Breast epithelium (tissue), 3 donors: ENCODE data around the gene TTLL13.

Experiments used
- POLR2A ChIP-seq: fragments of 450-650 bp; IDR thresholded peaks from one replicate; pipeline ENCODE4 v1.6.1; 2016; ENCODE audit warnings: antibody characterized with exemption, mild to moderate bottlenecking, moderate library complexity
- TF ChIP-seq, protein P1 (sequence below), 3 donors: fragments of 450-650 bp; IDR thresholded peaks; one replicate each; pipeline ENCODE4 v1.5.1; 2016 to 2017; ENCODE audit warnings: antibody characterized with exemption in 3 of 3, mild to moderate bottlenecking in 3 of 3, moderate library complexity in 3 of 3

DNA sequence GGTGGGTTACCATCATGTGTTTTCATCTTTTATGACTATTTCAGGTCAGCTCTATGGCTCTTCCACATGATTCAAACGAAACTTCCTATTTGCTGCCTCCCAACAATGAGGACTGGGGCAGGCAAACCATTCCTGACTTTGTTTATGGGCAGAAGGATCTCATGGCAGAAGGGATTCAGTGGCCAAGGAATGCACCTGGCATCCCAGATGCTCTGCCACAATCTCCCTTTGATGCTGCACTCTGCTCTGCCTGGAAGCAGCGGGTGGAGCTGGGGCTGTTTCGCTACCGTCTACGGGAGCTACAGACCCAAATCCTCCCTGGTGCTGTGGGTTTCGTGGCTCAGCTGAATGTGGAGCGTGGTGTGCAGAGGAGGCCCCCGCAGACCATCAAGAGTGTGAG lies 8.5 kb upstream of the TTLL13 start:
- TF ChIP-seq, protein P1, sequence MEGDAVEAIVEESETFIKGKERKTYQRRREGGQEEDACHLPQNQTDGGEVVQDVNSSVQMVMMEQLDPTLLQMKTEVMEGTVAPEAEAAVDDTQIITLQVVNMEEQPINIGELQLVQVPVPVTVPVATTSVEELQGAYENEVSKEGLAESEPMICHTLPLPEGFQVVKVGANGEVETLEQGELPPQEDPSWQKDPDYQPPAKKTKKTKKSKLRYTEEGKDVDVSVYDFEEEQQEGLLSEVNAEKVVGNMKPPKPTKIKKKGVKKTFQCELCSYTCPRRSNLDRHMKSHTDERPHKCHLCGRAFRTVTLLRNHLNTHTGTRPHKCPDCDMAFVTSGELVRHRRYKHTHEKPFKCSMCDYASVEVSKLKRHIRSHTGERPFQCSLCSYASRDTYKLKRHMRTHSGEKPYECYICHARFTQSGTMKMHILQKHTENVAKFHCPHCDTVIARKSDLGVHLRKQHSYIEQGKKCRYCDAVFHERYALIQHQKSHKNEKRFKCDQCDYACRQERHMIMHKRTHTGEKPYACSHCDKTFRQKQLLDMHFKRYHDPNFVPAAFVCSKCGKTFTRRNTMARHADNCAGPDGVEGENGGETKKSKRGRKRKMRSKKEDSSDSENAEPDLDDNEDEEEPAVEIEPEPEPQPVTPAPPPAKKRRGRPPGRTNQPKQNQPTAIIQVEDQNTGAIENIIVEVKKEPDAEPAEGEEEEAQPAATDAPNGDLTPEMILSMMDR (IDR thresholded peaks at IDR 0.05): no peak
- no peak for TF ChIP-seq POLR2A
